OCI-LY3 (cell line): ENCODE results near the gene OR4C6.

Experiments used
- H2AFZ ChIP-seq: fragments of 200-600, 300-600 bp; shearing (Covaris generic); 2 replicates; pipeline ENCODE4 v1.6.0; 2014; ENCODE audit warnings: antibody characterized with exemption, low read depth, low read length
- H3K27ac ChIP-seq: fragments of 200-600, 300-600 bp; sonication (generic); 2 replicates; pipeline ENCODE4 v1.5.1; 2014; ENCODE audit warnings: mild to moderate bottlenecking, low read length, moderate library complexity, mixed read lengths
- H3K27me3 ChIP-seq: fragments of 200-600, 300-600 bp; sonication (generic); 2 replicates; pipeline ENCODE4 v1.6.1; 2014; ENCODE audit warnings: low read depth, low read length, mixed read lengths
- H3K36me3 ChIP-seq: fragments of 200-600, 300-600 bp; sonication (generic); replicated peaks from 2 replicates; pipeline ENCODE3; 2014; ENCODE audit warnings: low read depth, low read length, mixed read lengths
- H3K4me1 ChIP-seq: fragments of 300-600, 200-600 bp; sonication (generic); 2 replicates; pipeline ENCODE4 v1.6.1; 2014; ENCODE audit warnings: low read length, mixed read lengths
- H3K4me2 ChIP-seq: fragments of 200-600, 300-600 bp; sonication (generic); 2 replicates; pipeline ENCODE4 v1.6.1; 2014; ENCODE audit warnings: low read length, mixed read lengths
- H3K4me3 ChIP-seq: fragments of 300-600, 200-600 bp; sonication (generic); 2 replicates; pipeline ENCODE4 v1.5.1; 2014; ENCODE audit warnings: antibody characterized with exemption, mild to moderate bottlenecking, low read length, moderate library complexity
- H3K79me2 ChIP-seq: fragments of 300-600, 200-600 bp; shearing (Covaris generic); 2 replicates; pipeline ENCODE4 v1.6.1; 2014; ENCODE audit warnings: mild to moderate bottlenecking, low read length, mixed read lengths
- H3K9ac ChIP-seq: fragments of 300-600, 200-600 bp; shearing (Covaris generic); 2 replicates; pipeline ENCODE4 v1.6.0; 2014; ENCODE audit warnings: mild to moderate bottlenecking, low read length, moderate library complexity
- H3K9me3 ChIP-seq: fragments of 200-600, 300-600 bp; shearing (Covaris generic); 2 replicates; pipeline ENCODE4 v1.6.1; 2014; ENCODE audit warnings: low read length, mixed read lengths; ENCODE audit not compliant: insufficient read depth
- H4K20me1 ChIP-seq: fragments of 200-600, 300-600 bp; sonication (generic); 2 replicates; pipeline ENCODE4 v1.6.1; 2016; ENCODE audit warnings: low read length, mixed read lengths; ENCODE audit not compliant: insufficient read depth
- CTCF ChIP-seq: fragments of 200-600, 300-600 bp; sonication (generic); IDR thresholded peaks from 2 replicates; pipeline ENCODE4 v1.5.1; 2014; ENCODE audit warnings: antibody characterized with exemption, low read length, low read depth
- EZH2phosphoT487 ChIP-seq: fragments of 200-600 bp; shearing (Covaris generic); IDR thresholded peaks from 2 replicates; pipeline ENCODE4 v1.6.1; 2018; ENCODE audit warnings: antibody characterized with exemption, mixed run types, low read depth

OR4C6 gene

GRCh38 chr11:55707029-55707428 lies 45.0 kb downstream of the OR4C6 start:
- Histone ChIP-seq H3K36me3 (no peaks in the 10 kb centered on the region), H3K79me2 (no peaks in the 10 kb centered on the region), H3K27me3 (no peaks in the 10 kb centered on the region), H3K9me3 (peaks cover 4% of the 10 kb centered on the region; the same call in 1 of the 2 replicates), H3K4me3 (no peak overlapping the region), H4K20me1 (no peaks in the 10 kb centered on the region), H3K4me2 (no peak overlapping the region), H3K27ac (no peak overlapping the region), H2AFZ (no peak overlapping the region), H3K4me1 (no peaks in the 10 kb centered on the region), H3K9ac (no peak overlapping the region)
- TF ChIP-seq EZH2phosphoT487 (no peak), CTCF (peak; percentile 88)

GRCh38 chr11:55714982-55715888 lies 53.2 kb downstream of the OR4C6 start:
- H3K27me3 ChIP-seq: no peaks in the 10 kb centered on the region
- H4K20me1 ChIP-seq: no peaks in the 10 kb centered on the region
- TF ChIP-seq EZH2phosphoT487 (no peak), CTCF (peak; percentile 69)
- 0 out of 2 replicates have a peak overlapping the region, but pooled peaks have one; percentile 13 for H3K27ac ChIP-seq
- no peaks in the 10 kb centered on the region for H3K36me3 ChIP-seq
- peaks cover 15% of the 10 kb centered on the region for H3K4me1 ChIP-seq
- H3K4me2 ChIP-seq: peak overlapping the region; percentile 64
- peak overlapping the region; percentile 89 for H2AFZ ChIP-seq
- H3K4me3 ChIP-seq: peak overlapping the region; percentile 61
- H3K9me3 ChIP-seq: no peaks in the 10 kb centered on the region
- H3K79me2 ChIP-seq: no peaks in the 10 kb centered on the region
- H3K9ac ChIP-seq: peak overlapping the region; percentile 33; the same call in 1 of the 2 replicates
